ENCODE measurements around the gene RPN2. TPM values are rescaled to one million over a fixed set of nuclear protein-coding genes. Genes with fewer than 3 reads are reported as not detected.
"Not testable (repeated sequence)": the region's sequence is repeated elsewhere in the genome, so short reads cannot be mapped to it uniquely, and the experiment has no call there.

Gene RPN2
- 236 and 252 TPM in 2 replicates for total RNA-seq

GRCh38 chr20:37178839-37179682 lies at the start of gene RPN2, which contains the start of gene MROH8:
Gene RPN2, plus strand, starts transcription at chr20:37179330. Its CDS starts 27 bp downstream, at chr20:37179357.
Gene MROH8, minus strand, starts transcription at chr20:37179548.
- peak; percentile 98 to 99 for DNase-seq (ENCODE audit: low read depth in 2 of 2)

- no peak for DNase-seq (ENCODE audit: low read depth in 2 of 2)
Observed at GRCh38 chr20:37131486-37131885, 47.6 kb upstream of the RPN2 start.

- no peak for DNase-seq (ENCODE audit: low read depth in 2 of 2)
Observed at GRCh38 chr20:37133952-37134351, 45.2 kb upstream of the RPN2 start.

GRCh38 chr20:37137547-37137946 lies 41.6 kb upstream of the RPN2 start:
- DNase-seq (ENCODE audit: low read depth in 2 of 2): no peak

- DNase-seq (ENCODE audit: low read depth in 2 of 2): no peak
Observed at GRCh38 chr20:37142708-37143107, 36.4 kb upstream of the RPN2 start.

GRCh38 chr20:37144856-37145404 lies 34.2 kb upstream of the RPN2 start:
- no peak for DNase-seq (ENCODE audit: low read depth in 2 of 2)

GRCh38 chr20:37147250-37147649 lies 31.9 kb upstream of the RPN2 start:
- DNase-seq (ENCODE audit: low read depth in 2 of 2): no peak

- DNase-seq (ENCODE audit: low read depth in 2 of 2): not testable (repeated sequence)
Observed at GRCh38 chr20:37150864-37151263, 28.3 kb upstream of the RPN2 start.

- no peak for DNase-seq (ENCODE audit: low read depth in 2 of 2)
Observed at GRCh38 chr20:37151529-37151928, 27.6 kb upstream of the RPN2 start.

- DNase-seq (ENCODE audit: low read depth in 2 of 2): no peak
Observed at GRCh38 chr20:37152284-37152683, 26.8 kb upstream of the RPN2 start.

- no peak for DNase-seq (ENCODE audit: low read depth in 2 of 2)
Observed at GRCh38 chr20:37154684-37155298, 24.3 kb upstream of the RPN2 start.

- DNase-seq (ENCODE audit: low read depth in 2 of 2): no peak
Observed at GRCh38 chr20:37155987-37156386, 23.1 kb upstream of the RPN2 start.

- no peak for DNase-seq (ENCODE audit: low read depth in 2 of 2)
Observed at GRCh38 chr20:37158248-37158647, 20.9 kb upstream of the RPN2 start.

GRCh38 chr20:37160683-37161082 lies 18.4 kb upstream of the RPN2 start:
- peak in 1 of 2 donors; percentile 4 for DNase-seq (ENCODE audit: low read depth in 2 of 2)

GRCh38 chr20:37161830-37162549 lies 17.1 kb upstream of the RPN2 start:
- no peak for DNase-seq (ENCODE audit: low read depth in 2 of 2)

GRCh38 chr20:37162646-37163045 lies 16.5 kb upstream of the RPN2 start:
- no peak for DNase-seq (ENCODE audit: low read depth in 2 of 2)

GRCh38 chr20:37163832-37164554 lies 15.1 kb upstream of the RPN2 start:
- DNase-seq (ENCODE audit: low read depth in 2 of 2): no peak

GRCh38 chr20:37165031-37165430 lies 14.1 kb upstream of the RPN2 start:
- DNase-seq (ENCODE audit: low read depth in 2 of 2): no peak

- DNase-seq (ENCODE audit: low read depth in 2 of 2): no peak
Observed at GRCh38 chr20:37166867-37167266, 12.3 kb upstream of the RPN2 start.

- DNase-seq (ENCODE audit: low read depth in 2 of 2): no peak
Observed at GRCh38 chr20:37172836-37173235, 6.3 kb upstream of the RPN2 start.

All from lung microvascular endothelial cell (primary cell).